SK-N-SH treated with all-trans-retinoic acid at 6 μM for 48 hours (cell line): Measurements from ENCODE around the gene SPSB2.
"Not testable (repeated sequence)": the region's sequence is repeated elsewhere in the genome, so short reads cannot be mapped to it uniquely, and the experiment has no call there.

ENCODE experiments used
- ARNTL ChIP-seq: fragments of 450-650 bp; formaldehyde crosslinking; IDR thresholded peaks from 2 replicates; pipeline ENCODE4 v1.5.0; 2020; ENCODE audit warnings: low read depth, mild to moderate bottlenecking, moderate library complexity, borderline replicate concordance
- CSDC2 ChIP-seq: fragments of 250-450 bp; sonication (Bioruptor Pico); IDR thresholded peaks from 2 replicates; pipeline ENCODE4 v1.5.0; 2020; ENCODE audit warnings: mild to moderate bottlenecking, moderate library complexity
- CSRNP3 ChIP-seq: fragments of 250-450 bp; sonication (Bioruptor Pico); IDR thresholded peaks from 2 replicates; pipeline ENCODE4 v1.5.1; 2021; ENCODE audit warnings: mild to moderate bottlenecking, moderate library complexity
- ESRRG ChIP-seq: fragments of 250-450 bp; sonication (Bioruptor Pico); IDR thresholded peaks from 2 replicates; pipeline ENCODE4 v1.6.1; 2021; ENCODE audit warnings: mild to moderate bottlenecking
- ISL1 ChIP-seq: fragments of 250-450 bp; sonication (Bioruptor Pico); IDR thresholded peaks from 2 replicates; pipeline ENCODE4 v2.1.2; 2022; ENCODE audit warnings: mild to moderate bottlenecking, moderate library complexity
- TOX ChIP-seq: fragments of 250-450 bp; sonication (Bioruptor Pico); IDR thresholded peaks from 2 replicates; pipeline ENCODE4 v1.8.0; 2021; ENCODE audit warnings: mild to moderate bottlenecking, moderate library complexity, borderline replicate concordance
- ZFP30 ChIP-seq: fragments of 450-650 bp; formaldehyde crosslinking; IDR thresholded peaks from 2 replicates; pipeline ENCODE4 v1.5.0; 2022; ENCODE audit warnings: mild to moderate bottlenecking, moderate library complexity
- ZNF8 ChIP-seq: fragments of 450-650 bp; formaldehyde crosslinking; IDR thresholded peaks from 2 replicates; pipeline ENCODE4 v1.5.0; 2020; ENCODE audit warnings: mild to moderate bottlenecking, moderate library complexity

GRCh38 chr12:6870304-6870703 lies 2.8 kb downstream of the SPSB2 start:
- TF ChIP-seq ZFP30, CSDC2, ISL1, ESRRG, ZNF8, TOX, CSRNP3, ARNTL (CRISPR knock-in tag): not testable (repeated sequence)
